PC-3 (cell line): Measurements from ENCODE around the gene MSMB.

Experiments used
- EZH2 ChIP-seq: fragments of 300-600 bp; sonication (generic); IDR thresholded peaks from one replicate; pipeline ENCODE4 v1.6.1; 2017; ENCODE audit warnings: antibody characterized with exemption, mild to moderate bottlenecking, low read length; ENCODE audit not compliant: unreplicated experiment
- EZH2phosphoT487 ChIP-seq: fragments of 300-600 bp; sonication (generic); IDR thresholded peaks from 2 replicates; pipeline ENCODE4 v1.6.1; 2018; ENCODE audit warnings: mild to moderate bottlenecking, antibody characterized with exemption, low read length, borderline replicate concordance
- TF ChIP-seq, protein P1 (sequence below): fragments of 300-600 bp; sonication (generic); conservative IDR thresholded peaks from 2 replicates; pipeline ENCODE4 v1.5.1; 2017; ENCODE audit warnings: antibody characterized with exemption, low read depth, mild to moderate bottlenecking, low read length

DNA sequence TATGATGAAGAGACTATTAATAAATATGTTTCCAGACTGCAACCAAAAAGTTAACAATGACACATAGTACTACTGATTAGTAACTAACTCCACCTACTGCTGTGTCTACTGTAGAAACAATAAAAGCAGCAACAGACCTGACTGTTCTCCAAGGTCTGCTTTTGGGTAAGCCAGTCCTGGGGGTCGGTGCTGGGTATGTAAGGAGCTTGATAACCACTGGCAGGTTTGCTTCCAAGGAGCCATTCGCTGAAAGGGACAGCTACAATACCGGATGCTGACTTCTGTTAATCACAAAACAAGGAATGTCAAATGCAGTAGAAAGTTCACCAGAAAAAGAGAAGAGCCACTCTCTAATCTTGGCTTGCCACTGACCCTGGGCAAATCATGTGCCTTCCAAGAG, 33.3 kb downstream of the MSMB start:
- TF ChIP-seq EZH2phosphoT487 = no peak
- TF ChIP-seq, protein P1, sequence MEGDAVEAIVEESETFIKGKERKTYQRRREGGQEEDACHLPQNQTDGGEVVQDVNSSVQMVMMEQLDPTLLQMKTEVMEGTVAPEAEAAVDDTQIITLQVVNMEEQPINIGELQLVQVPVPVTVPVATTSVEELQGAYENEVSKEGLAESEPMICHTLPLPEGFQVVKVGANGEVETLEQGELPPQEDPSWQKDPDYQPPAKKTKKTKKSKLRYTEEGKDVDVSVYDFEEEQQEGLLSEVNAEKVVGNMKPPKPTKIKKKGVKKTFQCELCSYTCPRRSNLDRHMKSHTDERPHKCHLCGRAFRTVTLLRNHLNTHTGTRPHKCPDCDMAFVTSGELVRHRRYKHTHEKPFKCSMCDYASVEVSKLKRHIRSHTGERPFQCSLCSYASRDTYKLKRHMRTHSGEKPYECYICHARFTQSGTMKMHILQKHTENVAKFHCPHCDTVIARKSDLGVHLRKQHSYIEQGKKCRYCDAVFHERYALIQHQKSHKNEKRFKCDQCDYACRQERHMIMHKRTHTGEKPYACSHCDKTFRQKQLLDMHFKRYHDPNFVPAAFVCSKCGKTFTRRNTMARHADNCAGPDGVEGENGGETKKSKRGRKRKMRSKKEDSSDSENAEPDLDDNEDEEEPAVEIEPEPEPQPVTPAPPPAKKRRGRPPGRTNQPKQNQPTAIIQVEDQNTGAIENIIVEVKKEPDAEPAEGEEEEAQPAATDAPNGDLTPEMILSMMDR = no peak
- no peak for TF ChIP-seq EZH2
